HepG2 (cell line): Measurements from ENCODE around the gene LYRM2. TPM values are rescaled to one million over a fixed set of nuclear protein-coding genes. Genes with fewer than 3 reads are reported as not detected.

Source experiments
- ATAC-seq: fragments of 200-7000 bp; cut with Tn5 transposase; 3 replicates; pipeline ENCODE4 v1.9.1; 2020; ENCODE audit warnings: mild to moderate bottlenecking, moderate library complexity
- BruUV-seq: library from RNA; stranded (reverse); fragments of 400-500 nt; replicated peaks from 2 replicates; lab custom pipeline; 2021; lab: Mats Ljungman, UMichigan
- CTCF ChIA-PET: fragments of 300-600 bp; formaldehyde crosslinking; extraction: SDS; loops from one replicate; lab custom pipeline; 2021; ENCODE audit warnings: low total read pairs, inconsistent platforms, low intra/inter-chr PET ratio; lab: Yijun Ruan, JAX
- POLR2A ChIA-PET: fragments of 350-600 bp; sonication (Branson Sonifier 250); formaldehyde crosslinking; loops from one replicate; lab custom pipeline; 2020; ENCODE audit warnings: antibody characterized with exemption, inconsistent platforms; lab: Yijun Ruan, JAX
- DNase-seq: peaks from one replicate; pipeline ENCODE4 v3.0.0-alpha.2; 2015; ENCODE audit warnings: low spot score
- FAIRE-seq: peaks from 3 replicates; lab custom pipeline; 2011; peaks lifted over from hg19 to GRCh38; lab: Jason Lieb, UNC
- H2AFZ ChIP-seq: one replicate; pipeline ENCODE4 v1.6.1; 2011; ENCODE audit warnings: low read length, inconsistent platforms
- H3K27ac ChIP-seq: fragments of 300-600 bp; 3 replicates; pipeline ENCODE4 v1.8.0; 2011; ENCODE audit warnings: mixed run types, mild to moderate bottlenecking, mixed read lengths, low read length, inconsistent platforms; ENCODE audit not compliant: insufficient read depth; ENCODE audit errors: extremely low read length
- H3K27me3 ChIP-seq, 2 experiments: fragments of 200-600 bp in 1 of 2; 2 replicates in 1 of 2; 3 replicates in 1 of 2; pipeline versions ENCODE4 v1.6.0 to v1.8.0; 2011; ENCODE audit warnings: low read length in 2 of 2, mild to moderate bottlenecking in 2 of 2, moderate library complexity in 2 of 2, inconsistent platforms in 1 of 2; ENCODE audit not compliant: insufficient read depth in 2 of 2, control insufficient read depth in 1 of 2
- H3K36me3 ChIP-seq, 2 experiments: fragments of 200-600 bp in 1 of 2; replicated peaks in 1 of 2; 2 replicates in 1 of 2; 3 replicates in 1 of 2; pipeline versions ENCODE4 v1.5.1 to v1.8.0; 2011; ENCODE audit warnings: low read length in 2 of 2, inconsistent platforms in 1 of 2; ENCODE audit not compliant: insufficient read depth in 2 of 2, control insufficient read depth in 1 of 2
- H3K4me1 ChIP-seq: 2 replicates; pipeline ENCODE4 v1.5.1; 2012; ENCODE audit warnings: low read length, inconsistent platforms; ENCODE audit not compliant: insufficient read depth
- H3K4me2 ChIP-seq: 2 replicates; pipeline ENCODE4 v1.6.0; 2011; ENCODE audit warnings: low read depth, low read length, inconsistent platforms
- H3K4me3 ChIP-seq, 3 experiments: fragments of 200-600 bp in 1 of 3; sonication (generic), shearing (Covaris generic) in 1 of 3; replicated peaks in 1 of 3; 2 replicates each; pipeline ENCODE4 v1.5.1; 2011 to 2016; ENCODE audit warnings: low read length in 3 of 3, inconsistent platforms in 2 of 3, low read depth in 2 of 3, mild to moderate bottlenecking in 2 of 3, control low read depth in 1 of 3, mixed read lengths in 1 of 3; ENCODE audit not compliant: insufficient read depth in 1 of 3
- H3K79me2 ChIP-seq: one replicate; pipeline ENCODE4 v1.6.1; 2011; ENCODE audit warnings: low read length, inconsistent platforms; ENCODE audit not compliant: insufficient read depth
- H3K9ac ChIP-seq: 2 replicates; pipeline ENCODE4 v1.6.0; 2011; ENCODE audit warnings: mild to moderate bottlenecking, low read depth, low read length, inconsistent platforms; ENCODE audit not compliant: insufficient read depth
- H3K9me3 ChIP-seq: 2 replicates; pipeline ENCODE4 v1.5.1; 2012; ENCODE audit warnings: mild to moderate bottlenecking, low read length
- H4K20me1 ChIP-seq: 2 replicates; pipeline ENCODE4 v1.6.0; 2011; ENCODE audit warnings: inconsistent platforms, mild to moderate bottlenecking, low read length, moderate library complexity; ENCODE audit not compliant: insufficient read depth
- DNMT3B ChIP-seq: conservative IDR thresholded peaks from 2 replicates; pipeline ENCODE4 v1.6.1; 2016; ENCODE audit warnings: missing biosample characterization, control low read depth
- KAT8 ChIP-seq: IDR thresholded peaks from 2 replicates; pipeline ENCODE4 v1.6.1; 2016; ENCODE audit warnings: missing genetic modification reagents, missing compliant biosample characterization
- PHB2 ChIP-seq: fragments of 450-650 bp; IDR thresholded peaks from 2 replicates; pipeline ENCODE4 v1.6.1; 2018; ENCODE audit not compliant: partially characterized antibody
- SP5 ChIP-seq: IDR thresholded peaks from 2 replicates; pipeline ENCODE4 v1.6.1; 2016; ENCODE audit warnings: low read depth, borderline replicate concordance
- TBP ChIP-seq: sonication (generic); formaldehyde crosslinking; IDR thresholded peaks from 2 replicates; pipeline ENCODE4 v1.5.0; 2020; ENCODE audit warnings: missing genetic modification reagents
- ZBTB37 ChIP-seq: sonication (generic); formaldehyde crosslinking; IDR thresholded peaks from 2 replicates; pipeline ENCODE4 v1.4.0; 2020; ENCODE audit warnings: mild to moderate bottlenecking, missing genetic modification reagents
- ZMYM4 ChIP-seq: sonication (generic); formaldehyde crosslinking; IDR thresholded peaks from 2 replicates; pipeline ENCODE4 v1.8.1; 2023; ENCODE audit warnings: mild to moderate bottlenecking, missing genetic modification reagents
- ZNF331 ChIP-seq: sonication (generic); formaldehyde crosslinking; IDR thresholded peaks from 2 replicates; pipeline ENCODE4 v1.4.0; 2020; ENCODE audit warnings: missing genetic modification reagents
- ZNF407 ChIP-seq: sonication (generic); formaldehyde crosslinking; IDR thresholded peaks from one replicate; pipeline ENCODE4 v1.5.1; 2020; ENCODE audit warnings: mild to moderate bottlenecking, missing genetic modification reagents; ENCODE audit errors: not compliant biosample characterization
- ZNF816 ChIP-seq: sonication (generic); formaldehyde crosslinking; IDR thresholded peaks from 2 replicates; pipeline ENCODE4 v1.8.0; 2022; ENCODE audit warnings: missing genetic modification reagents, mild to moderate bottlenecking, borderline replicate concordance
- WGBS: methylation state at CpG from one replicate; pipeline ENCODE4 v1.1.6; 2017; ENCODE audit warnings: low lambda C conversion rate; 5-methylcytosine and 5-hydroxymethylcytosine counted together
- in situ Hi-C: cut with HindIII; loops from 2 replicates; pipeline ENCODE4 v1.10.0; 2017; ENCODE audit warnings: low pct_unique_long_range_greater_than_20kb; ENCODE audit not compliant: extremely low pct_ligation_motif_present
- intact Hi-C: fragments of 100-400 bp; cut with micrococcal nuclease; formaldehyde crosslinking; loops from one replicate; pipeline ENCODE4 v1.10.0; 2022; ENCODE audit not compliant: unreplicated experiment
- polyA plus RNA-seq, 8 experiments: library from polyadenylated mRNA; depleted of rRNA in 3 of 8; stranded (reverse) in 7 of 8; unstranded in 1 of 8; fragments of >200 nt; fragmentation: Illumina TruSeq in 4 of 8; extraction: Trizol in 4 of 8; gene quantifications; 2 replicates each; pipeline versions ENCODE4 v1.2.1 to v1.2.3, GENCODE V29; 2011 to 2016; ENCODE audit warnings: low read depth in 4 of 8, missing spikeins in 1 of 8, mixed read lengths in 1 of 8; ENCODE audit not compliant: insufficient read depth in 1 of 8
- total RNA-seq, 5 experiments: library from RNA; depleted of rRNA; stranded (reverse); fragments of >200 nt; fragmentation: Illumina TruSeq; extraction: Trizol; gene quantifications; 2 replicates each; pipeline ENCODE4 v1.2.3, GENCODE V29; 2016; ENCODE audit warnings: low read depth in 1 of 5
- TF ChIP-seq, protein P1 (sequence below): IDR thresholded peaks from 2 replicates; pipeline ENCODE4 v1.6.1; 2016; ENCODE audit warnings: missing biosample characterization, missing genetic modification reagents, low read depth
- TF ChIP-seq, protein P2 (sequence below): IDR thresholded peaks from 2 replicates; pipeline ENCODE4 v1.6.1; 2018; ENCODE audit warnings: missing genetic modification reagents

Gene LYRM2
- total and polyA plus RNA-seq, 2 of the 13 experiments (the other 11 are each of a cell fraction or from before 2014, with no cell fraction given), result 17.8 to 32.6 TPM

- Histone ChIP-seq H3K36me3 (no peaks in the 10 kb centered on the region), H3K27ac (no peak overlapping the region), H3K9me3 (no peaks in the 10 kb centered on the region), H3K27me3 (no peaks in the 10 kb centered on the region), H3K4me1 (no peaks in the 10 kb centered on the region), H3K9ac (no peak overlapping the region), H3K79me2 (no peaks in the 10 kb centered on the region), H3K4me2 (no peak overlapping the region), H2AFZ (no peak overlapping the region), H4K20me1 (no peaks in the 10 kb centered on the region), H3K4me3 (no peak overlapping the region)
- in situ Hi-C loops (loop anchor here (5.0 kb wide), 1 partner anchor 180 kb away; the partner anchor contains the start of gene ANKRD6), intact Hi-C loops (loop anchor here (5.0 kb wide), 1 partner anchor 235 kb away; no protein-coding TSS in a partner anchor)
- DNase-seq (no peak), ATAC-seq (peak; percentile 59; the same call in 2 of the 3 replicates), FAIRE-seq (no peak)
- WGBS, result 47% methylated on average over 12 of the region's 12 CpGs
- no TSS peak for BruUV-seq
- POLR2A ChIA-PET, result no interaction called here
- CTCF ChIA-PET, result interaction anchor here (3.8 kb wide), 1 partner anchor 179 kb away, joined by 42 read pairs; the partner anchor contains the start of gene ANKRD6
- TF ChIP-seq DNMT3B (CRISPR knock-in tag) (no peak), TBP (CRISPR knock-in tag) (no peak), PHB2 (no peak), KAT8 (CRISPR knock-in tag) (no peak), SP5 (CRISPR knock-in tag) (no peak), ZNF331 (no peak), ZNF816 (no peak), ZMYM4 (CRISPR knock-in tag) (no peak), ZBTB37 (no peak), ZNF407 (CRISPR knock-in tag) (no peak)
- TF ChIP-seq, protein P1, sequence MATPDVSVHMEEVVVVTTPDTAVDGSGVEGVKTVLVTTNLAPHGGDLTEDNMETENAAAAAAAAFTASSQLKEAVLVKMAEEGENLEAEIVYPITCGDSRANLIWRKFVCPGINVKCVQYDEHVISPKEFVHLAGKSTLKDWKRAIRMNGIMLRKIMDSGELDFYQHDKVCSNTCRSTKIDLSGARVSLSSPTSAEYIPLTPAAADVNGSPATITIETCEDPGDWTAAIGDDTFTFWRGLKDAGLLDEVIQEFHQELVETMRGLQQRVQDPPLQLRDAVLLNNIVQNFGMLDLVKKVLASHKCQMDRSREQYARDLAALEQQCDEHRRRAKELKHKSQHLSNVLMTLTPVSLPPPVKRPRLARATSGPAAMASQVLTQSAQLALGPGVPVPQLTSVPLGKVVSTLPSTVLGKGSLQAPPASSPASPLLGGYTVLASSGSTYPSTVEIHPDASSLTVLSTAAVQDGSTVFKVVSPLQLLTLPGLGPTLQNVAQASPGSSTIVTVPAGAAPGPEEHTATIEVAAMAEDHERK (CRISPR knock-in tag), result no peak
- TF ChIP-seq, protein P2, sequence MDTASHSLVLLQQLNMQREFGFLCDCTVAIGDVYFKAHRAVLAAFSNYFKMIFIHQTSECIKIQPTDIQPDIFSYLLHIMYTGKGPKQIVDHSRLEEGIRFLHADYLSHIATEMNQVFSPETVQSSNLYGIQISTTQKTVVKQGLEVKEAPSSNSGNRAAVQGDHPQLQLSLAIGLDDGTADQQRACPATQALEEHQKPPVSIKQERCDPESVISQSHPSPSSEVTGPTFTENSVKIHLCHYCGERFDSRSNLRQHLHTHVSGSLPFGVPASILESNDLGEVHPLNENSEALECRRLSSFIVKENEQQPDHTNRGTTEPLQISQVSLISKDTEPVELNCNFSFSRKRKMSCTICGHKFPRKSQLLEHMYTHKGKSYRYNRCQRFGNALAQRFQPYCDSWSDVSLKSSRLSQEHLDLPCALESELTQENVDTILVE (CRISPR knock-in tag), result no peak
Measured at GRCh38 chr6:89612121-89612520, 26.4 kb downstream of the LYRM2 start.
